H9 (cell line): ENCODE results near the gene NKAIN1. TPM values are rescaled to one million over a fixed set of nuclear protein-coding genes. Genes with fewer than 3 reads are reported as not detected.

Source experiments
- DNase-seq: peaks from one replicate; pipeline ENCODE4 v3.0.0-alpha.2; 2017
- H2AFZ ChIP-seq: one replicate; pipeline ENCODE4 v1.6.1; 2013; ENCODE audit warnings: mild to moderate bottlenecking, low read length, control low read depth, moderate library complexity
- H2AK5ac ChIP-seq: 2 replicates; pipeline ENCODE4 v1.6.1; 2013; ENCODE audit warnings: low read length, control low read depth, mixed read lengths; ENCODE audit not compliant: insufficient read length
- H2BK120ac ChIP-seq: one replicate; pipeline ENCODE4 v1.6.1; 2013; ENCODE audit warnings: low read depth, mild to moderate bottlenecking, low read length, control low read depth, inconsistent platforms; ENCODE audit not compliant: poor library complexity, severe bottlenecking
- H2BK12ac ChIP-seq: 2 replicates; pipeline ENCODE4 v1.6.1; 2013; ENCODE audit warnings: low read length, control low read depth, mixed read lengths, low read depth; ENCODE audit not compliant: insufficient read length
- H2BK15ac ChIP-seq: 2 replicates; pipeline ENCODE4 v1.6.1; 2013; ENCODE audit warnings: low read depth, low read length, control low read depth
- H2BK20ac ChIP-seq: one replicate; pipeline ENCODE4 v1.6.1; 2013; ENCODE audit warnings: low read depth, mild to moderate bottlenecking, low read length, control low read depth, inconsistent platforms; ENCODE audit not compliant: poor library complexity, severe bottlenecking
- H2BK5ac ChIP-seq: 2 replicates; pipeline ENCODE4 v1.6.1; 2013; ENCODE audit warnings: low read length, control low read depth, mixed read lengths; ENCODE audit not compliant: insufficient read length
- H3K14ac ChIP-seq: 2 replicates; pipeline ENCODE4 v1.6.1; 2013; ENCODE audit warnings: low read length, control low read depth; ENCODE audit not compliant: insufficient read depth
- H3K18ac ChIP-seq: 2 replicates; pipeline ENCODE4 v1.6.1; 2013; ENCODE audit warnings: low read depth, mild to moderate bottlenecking, mixed read lengths, low read length, control low read depth; ENCODE audit not compliant: insufficient read length
- H3K23ac ChIP-seq: 2 replicates; pipeline ENCODE4 v1.6.1; 2013; ENCODE audit warnings: low read length, control low read depth, mixed read lengths, low read depth; ENCODE audit not compliant: insufficient read length
- H3K23me2 ChIP-seq: 2 replicates; pipeline ENCODE4 v1.6.1; 2013; ENCODE audit warnings: low read depth, mild to moderate bottlenecking, mixed read lengths, low read length, control low read depth; ENCODE audit not compliant: insufficient read length, poor library complexity, severe bottlenecking
- H3K27ac ChIP-seq: 2 replicates; pipeline ENCODE4 v1.5.1; 2013; ENCODE audit warnings: low read length, control low read depth, mixed read lengths, low read depth; ENCODE audit not compliant: insufficient read length
- H3K27me3 ChIP-seq: 2 replicates; pipeline ENCODE4 v1.6.1; 2013; ENCODE audit warnings: low read length, control low read depth, inconsistent platforms; ENCODE audit not compliant: insufficient read depth
- H3K4ac ChIP-seq: 2 replicates; pipeline ENCODE4 v1.6.1; 2013; ENCODE audit warnings: low read depth, mild to moderate bottlenecking, control low read depth, inconsistent platforms, low read length, moderate library complexity
- H3K4me1 ChIP-seq: 2 replicates; pipeline ENCODE4 v1.6.1; 2013; ENCODE audit warnings: low read length, control low read depth, inconsistent platforms; ENCODE audit not compliant: insufficient read depth
- H3K4me2 ChIP-seq: 2 replicates; pipeline ENCODE4 v1.6.1; 2013; ENCODE audit warnings: low read length, control low read depth, mixed read lengths; ENCODE audit not compliant: insufficient read length, insufficient read depth
- H3K56ac ChIP-seq: 2 replicates; pipeline ENCODE4 v1.6.1; 2013; ENCODE audit warnings: low read depth, mild to moderate bottlenecking, mixed read lengths, low read length, control low read depth; ENCODE audit not compliant: insufficient read length
- H3K79me1 ChIP-seq: 2 replicates; pipeline ENCODE4 v1.6.1; 2013; ENCODE audit warnings: low read depth, mild to moderate bottlenecking, moderate library complexity, low read length, control low read depth, inconsistent platforms; ENCODE audit not compliant: insufficient read depth, poor library complexity, severe bottlenecking
- H3K79me2 ChIP-seq: 2 replicates; pipeline ENCODE4 v1.6.1; 2013; ENCODE audit warnings: low read length, control low read depth, inconsistent platforms; ENCODE audit not compliant: insufficient read depth
- H3K9ac ChIP-seq: 2 replicates; pipeline ENCODE4 v1.6.1; 2013; ENCODE audit warnings: low read length, control low read depth, mixed read lengths; ENCODE audit not compliant: insufficient read length; ENCODE audit errors: extremely low read depth
- H3K9me3 ChIP-seq: one replicate; pipeline ENCODE4 v1.6.1; 2013; ENCODE audit warnings: low read depth, low read length, inconsistent platforms; ENCODE audit not compliant: control insufficient read depth
- H3T11ph ChIP-seq: one replicate; pipeline ENCODE4 v1.6.1; 2013; ENCODE audit warnings: mild to moderate bottlenecking, low read length, control low read depth, inconsistent platforms
- H4K20me1 ChIP-seq: one replicate; pipeline ENCODE4 v1.6.1; 2013; ENCODE audit not compliant: control insufficient read depth, insufficient read length, insufficient read depth
- H4K5ac ChIP-seq: 2 replicates; pipeline ENCODE4 v1.6.1; 2013; ENCODE audit warnings: low read depth, mild to moderate bottlenecking, mixed read lengths, low read length, control low read depth; ENCODE audit not compliant: insufficient read length
- H4K8ac ChIP-seq: replicated peaks from 2 replicates; pipeline ENCODE4 v1.6.1; 2013; ENCODE audit warnings: low read length, control low read depth, mixed read lengths, low read depth; ENCODE audit not compliant: insufficient read length
- H4K91ac ChIP-seq: 2 replicates; pipeline ENCODE4 v1.6.1; 2013; ENCODE audit warnings: low read depth, mild to moderate bottlenecking, moderate library complexity, mixed read lengths, low read length, control low read depth; ENCODE audit not compliant: insufficient read length
- H3K27ac Mint-ChIP-seq, 3 experiments: 2 replicates in 2 of 3; 3 replicates in 1 of 3; pipeline ENCODE4 v1.8.0; 2020 to 2021; ENCODE audit warnings: mixed read lengths in 3 of 3, mild to moderate bottlenecking in 1 of 3, moderate library complexity in 1 of 3
- H3K27me3 Mint-ChIP-seq: 2 replicates; pipeline ENCODE4 v1.8.0; 2021; ENCODE audit warnings: low read depth, mild to moderate bottlenecking, moderate library complexity, mixed read lengths
- H3K36me3 Mint-ChIP-seq, 3 experiments: 2 replicates in 2 of 3; 3 replicates in 1 of 3; pipeline ENCODE4 v1.8.0; 2020 to 2021; ENCODE audit warnings: low read depth in 3 of 3, mixed read lengths in 3 of 3; ENCODE audit not compliant: insufficient read depth in 1 of 3
- H3K4me1 Mint-ChIP-seq, 2 experiments: 2 replicates each; pipeline ENCODE4 v1.8.0; 2020; ENCODE audit warnings: mixed read lengths in 2 of 2
- H3K4me3 Mint-ChIP-seq, 2 experiments: 2 replicates in 1 of 2; 3 replicates in 1 of 2; pipeline ENCODE4 v1.8.0; 2020 to 2021; ENCODE audit warnings: mild to moderate bottlenecking in 2 of 2, mixed read lengths in 2 of 2, moderate library complexity in 1 of 2
- H3K9me3 Mint-ChIP-seq, 2 experiments: 2 replicates in 1 of 2; 3 replicates in 1 of 2; pipeline ENCODE4 v1.8.0; 2020; ENCODE audit warnings: mild to moderate bottlenecking in 2 of 2, mixed read lengths in 2 of 2, moderate library complexity in 1 of 2
- CTCF ChIP-seq: fragments of 200-600 bp; sonication (generic); conservative IDR thresholded peaks from 3 replicates; pipeline ENCODE4 v1.8.0; 2021; ENCODE audit warnings: antibody characterized with exemption, mild to moderate bottlenecking
- WGBS: extraction: QIAGEN DNeasy Blood & Tissue Kit; methylation state at CpG from one replicate; pipeline ENCODE4 v1.1.7; 2013; ENCODE audit warnings: missing lambda C conversion rate, low lambda C conversion rate, mixed read lengths; ENCODE audit not compliant: insufficient read length; ENCODE audit errors: extremely low coverage; 5-methylcytosine and 5-hydroxymethylcytosine counted together
- total RNA-seq: library from RNA; stranded (reverse); gene quantifications from 2 replicates; pipeline ENCODE4 v1.2.1, GENCODE V29; 2021

The NKAIN1 gene
- total RNA-seq, 1 experiment from 2014 or later = 25.6 TPM

- H4K5ac ChIP-seq = no peak overlapping the region
- no peaks in the 10 kb centered on the region for H3K9me3 ChIP-seq
- Mint-ChIP-seq H3K36me3 (no peaks in the 10 kb centered on the region; a peak in 1 of 7 replicates), H3K9me3 (no peaks in the 10 kb centered on the region), H3K4me3 (peak overlapping the region; percentile 85 to 88), H3K4me1 (peaks cover 22 to 36% of the 10 kb centered on the region in 2 experiments), H3K27ac (no peak overlapping the region), H3K27me3 (peaks cover 50% of the 10 kb centered on the region)
- no peak for DNase-seq
- H2BK20ac ChIP-seq = no peak overlapping the region
- no peak overlapping the region for H3K18ac ChIP-seq
- H3T11ph ChIP-seq = no peak overlapping the region
- WGBS = no CpG with 5 or more reads among the region's 4 CpGs
- H2BK120ac ChIP-seq = no peak overlapping the region
- H3K4me2 ChIP-seq = peak overlapping the region; percentile 74
- no peak overlapping the region for H3K4ac ChIP-seq
- H2AFZ ChIP-seq = no peak overlapping the region
- no peak overlapping the region for H3K56ac ChIP-seq
- no peak overlapping the region for H2AK5ac ChIP-seq
- no peak overlapping the region for H4K91ac ChIP-seq
- H3K79me1 ChIP-seq = no peaks in the 10 kb centered on the region
- no peaks in the 10 kb centered on the region for H4K20me1 ChIP-seq
- H3K23ac ChIP-seq = no peak overlapping the region
- H2BK5ac ChIP-seq = no peak overlapping the region
- H3K27ac ChIP-seq = no peak overlapping the region
- H3K23me2 ChIP-seq = peaks cover 14% of the 10 kb centered on the region
- TF ChIP-seq CTCF = no peak
- no peak overlapping the region for H4K8ac ChIP-seq
- no peak overlapping the region for H2BK15ac ChIP-seq
- peaks cover 2% of the 10 kb centered on the region; the same call in 1 of the 2 replicates for H3K4me1 ChIP-seq
- H2BK12ac ChIP-seq = no peak overlapping the region
- H3K79me2 ChIP-seq = peaks cover 2% of the 10 kb centered on the region; the same call in 1 of the 2 replicates
- H3K9ac ChIP-seq = peak overlapping the region; percentile 18
- H3K14ac ChIP-seq = peak overlapping the region; percentile 87; the same call in 1 of the 2 replicates
- no peaks in the 10 kb centered on the region; the same call in 1 of the 2 replicates for H3K27me3 ChIP-seq
Measured at GRCh38 chr1:31238612-31238985, 1.1 kb downstream of the NKAIN1 start.
